SU-DHL-6 (cell line): ENCODE results near the gene TICAM1.

Experiments
- EZH2phosphoT487 ChIP-seq: fragments of 200-600 bp; sonication (generic), shearing (Covaris generic); conservative IDR thresholded peaks from 2 replicates; pipeline ENCODE4 v1.6.1; 2018; ENCODE audit warnings: mild to moderate bottlenecking, antibody characterized with exemption, low read length, moderate library complexity, mixed read lengths
- TF ChIP-seq, protein P1 (sequence below): fragments of 200-600 bp; sonication (generic); IDR thresholded peaks from one replicate; pipeline ENCODE4 v1.5.1; 2017; ENCODE audit warnings: antibody characterized with exemption, mild to moderate bottlenecking, low read length, moderate library complexity; ENCODE audit not compliant: insufficient read depth, poor library complexity, severe bottlenecking

- TF ChIP-seq, protein P1, sequence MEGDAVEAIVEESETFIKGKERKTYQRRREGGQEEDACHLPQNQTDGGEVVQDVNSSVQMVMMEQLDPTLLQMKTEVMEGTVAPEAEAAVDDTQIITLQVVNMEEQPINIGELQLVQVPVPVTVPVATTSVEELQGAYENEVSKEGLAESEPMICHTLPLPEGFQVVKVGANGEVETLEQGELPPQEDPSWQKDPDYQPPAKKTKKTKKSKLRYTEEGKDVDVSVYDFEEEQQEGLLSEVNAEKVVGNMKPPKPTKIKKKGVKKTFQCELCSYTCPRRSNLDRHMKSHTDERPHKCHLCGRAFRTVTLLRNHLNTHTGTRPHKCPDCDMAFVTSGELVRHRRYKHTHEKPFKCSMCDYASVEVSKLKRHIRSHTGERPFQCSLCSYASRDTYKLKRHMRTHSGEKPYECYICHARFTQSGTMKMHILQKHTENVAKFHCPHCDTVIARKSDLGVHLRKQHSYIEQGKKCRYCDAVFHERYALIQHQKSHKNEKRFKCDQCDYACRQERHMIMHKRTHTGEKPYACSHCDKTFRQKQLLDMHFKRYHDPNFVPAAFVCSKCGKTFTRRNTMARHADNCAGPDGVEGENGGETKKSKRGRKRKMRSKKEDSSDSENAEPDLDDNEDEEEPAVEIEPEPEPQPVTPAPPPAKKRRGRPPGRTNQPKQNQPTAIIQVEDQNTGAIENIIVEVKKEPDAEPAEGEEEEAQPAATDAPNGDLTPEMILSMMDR: no peak
- TF ChIP-seq EZH2phosphoT487: no peak
Measured at GRCh38 chr19:4806384-4806783, 25.1 kb downstream of the TICAM1 start.
